Stimulated activated CD8-positive, alpha-beta memory T cell treated with anti-CD3 and anti-CD28 coated beads, Interleukin-12 subunit alpha, Interleukin-12 subunit beta, amount 100 ng/mL, for 1 hour (primary cell): ENCODE data around the gene MAPK14.

Experiments used
- DNase-seq: peaks from one replicate; pipeline ENCODE4 v3.0.0-alpha.2; 2020; ENCODE audit warnings: low read depth

The MAPK14 gene

GRCh38 chr6:36038120-36038876 is 10.7 kb downstream of the MAPK14 start:
- DNase-seq: no peak

DNA sequence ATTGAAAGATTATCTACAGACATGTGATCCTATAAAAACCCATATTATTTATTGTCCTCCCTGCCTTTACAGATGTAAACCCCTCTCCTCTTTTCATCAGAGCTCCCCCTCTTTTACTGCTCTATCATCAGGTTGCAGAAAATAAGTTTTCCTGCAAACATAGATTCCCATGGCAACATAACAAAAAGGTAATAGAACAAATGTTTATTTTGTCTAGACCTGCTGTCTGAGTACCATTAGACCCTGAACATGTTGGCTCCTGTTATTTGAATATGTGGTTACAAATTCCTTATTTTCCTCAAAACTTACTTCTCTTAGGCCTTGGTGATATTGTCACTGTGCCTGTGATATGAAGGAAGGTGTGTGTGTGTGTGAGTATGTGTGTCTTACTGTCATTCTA is 11.5 kb downstream of the MAPK14 start:
- DNase-seq: no peak

- DNase-seq: no peak
Measured at GRCh38 chr6:36040958-36041357, 13.3 kb downstream of the MAPK14 start.

GRCh38 chr6:36042618-36043260 is 15.1 kb downstream of the MAPK14 start:
- no peak for DNase-seq

DNA sequence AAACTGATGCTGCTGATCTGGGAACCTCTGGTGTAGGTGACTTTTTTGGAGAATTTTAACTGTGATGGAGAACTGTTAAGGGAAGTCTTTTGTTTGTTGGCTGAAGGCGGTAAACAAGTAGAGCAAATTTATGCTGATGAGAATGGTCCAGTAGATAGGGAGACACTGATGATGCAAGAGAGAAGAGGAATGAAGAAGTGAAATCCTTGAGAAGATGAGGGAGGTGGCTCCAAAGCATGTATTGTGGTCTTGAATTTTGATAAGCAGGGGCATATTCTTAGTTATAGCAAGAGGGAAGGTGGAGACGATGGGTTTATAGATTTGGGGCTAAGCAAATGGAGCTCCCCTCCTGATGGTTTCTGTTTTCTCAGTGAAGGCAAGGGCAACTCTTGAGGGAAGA is 22.0 kb downstream of the MAPK14 start:
- DNase-seq: no peak

- DNase-seq: no peak
Measured at GRCh38 chr6:36050305-36050704, 22.7 kb downstream of the MAPK14 start.

DNA sequence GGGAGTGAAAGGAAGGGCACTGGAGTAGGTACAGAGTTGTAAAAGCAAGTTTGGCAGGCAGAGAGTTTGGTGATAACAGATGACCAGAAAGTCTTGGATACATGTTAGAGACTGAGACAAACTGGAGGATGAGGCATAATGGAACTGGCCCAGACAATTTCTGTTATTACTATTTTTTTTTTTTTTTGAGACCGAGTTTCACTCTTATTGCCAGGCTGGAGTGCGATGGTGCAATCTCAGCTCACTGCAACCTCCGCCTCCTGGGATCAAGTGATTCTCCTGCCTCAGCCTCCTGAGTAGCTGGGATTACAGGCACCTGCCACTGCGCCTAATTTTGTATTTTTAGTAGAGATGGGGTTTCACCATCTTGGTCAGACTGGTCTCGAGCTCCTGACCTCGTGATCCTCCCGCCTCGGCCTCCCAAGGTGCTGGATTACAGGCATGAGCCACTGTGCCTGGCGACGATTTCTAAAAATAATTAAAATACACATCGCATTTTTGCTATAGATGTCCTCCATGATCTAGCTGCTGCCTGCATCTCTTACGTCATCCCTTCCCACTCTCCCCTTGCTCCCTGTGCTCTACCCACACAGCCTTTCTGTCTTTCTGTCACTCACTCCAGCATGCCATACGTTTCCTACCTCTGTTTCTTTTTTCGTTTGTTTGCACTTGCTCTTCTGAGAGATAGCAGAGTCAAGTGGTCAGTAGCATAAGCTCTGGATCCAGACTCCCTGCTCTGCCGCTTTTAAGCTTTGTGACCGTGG is 23.5 kb downstream of the MAPK14 start:
- no peak for DNase-seq

- no peak for DNase-seq
Measured at GRCh38 chr6:36052097-36052496, 24.5 kb downstream of the MAPK14 start.

DNA sequence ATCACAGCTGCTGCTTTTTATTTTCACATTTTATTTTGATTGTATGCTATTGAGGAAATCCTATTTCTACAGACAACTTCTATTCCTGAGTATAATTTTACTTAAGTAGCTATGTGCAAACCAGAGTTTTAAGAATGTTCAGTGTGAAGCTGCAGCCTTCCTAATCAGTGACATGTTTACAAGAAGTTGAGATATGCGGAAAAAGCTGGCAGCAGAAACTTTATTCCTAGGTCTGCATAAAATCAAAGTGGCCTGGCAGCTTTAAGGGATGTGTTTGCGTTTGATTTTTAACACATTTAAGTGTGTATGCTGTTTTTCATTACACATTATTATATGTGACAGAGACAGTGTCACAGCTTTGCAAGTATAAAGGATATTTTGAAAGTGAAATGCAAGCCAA is 26.3 kb downstream of the MAPK14 start:
- no peak for DNase-seq

GRCh38 chr6:36054415-36054814 is 26.8 kb downstream of the MAPK14 start:
- no peak for DNase-seq

- DNase-seq: no peak
Measured at GRCh38 chr6:36054956-36055355, 27.3 kb downstream of the MAPK14 start.

- no peak for DNase-seq
Measured at GRCh38 chr6:36056178-36056577, 28.6 kb downstream of the MAPK14 start.

DNA sequence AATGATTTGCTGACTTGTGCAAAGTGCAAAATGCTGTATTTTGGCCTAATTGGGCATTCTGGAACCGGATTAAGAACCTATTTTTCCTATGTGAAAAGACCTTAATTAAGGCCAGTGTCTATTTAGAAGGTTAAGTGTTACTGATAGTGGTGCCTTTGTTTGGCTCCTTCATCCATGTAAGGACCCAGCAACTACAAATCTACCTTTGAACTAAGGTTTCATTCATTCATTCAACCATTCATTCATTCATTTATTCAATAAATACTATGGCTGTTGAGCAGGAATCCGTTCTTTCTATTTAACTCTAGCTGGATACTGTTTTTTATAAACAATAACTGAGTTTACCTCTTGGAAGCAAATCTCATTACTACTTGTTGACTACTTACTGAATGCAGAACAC is 33.6 kb downstream of the MAPK14 start:
- DNase-seq: no peak

GRCh38 chr6:36062247-36062646 is 34.6 kb downstream of the MAPK14 start:
- no peak for DNase-seq

DNA sequence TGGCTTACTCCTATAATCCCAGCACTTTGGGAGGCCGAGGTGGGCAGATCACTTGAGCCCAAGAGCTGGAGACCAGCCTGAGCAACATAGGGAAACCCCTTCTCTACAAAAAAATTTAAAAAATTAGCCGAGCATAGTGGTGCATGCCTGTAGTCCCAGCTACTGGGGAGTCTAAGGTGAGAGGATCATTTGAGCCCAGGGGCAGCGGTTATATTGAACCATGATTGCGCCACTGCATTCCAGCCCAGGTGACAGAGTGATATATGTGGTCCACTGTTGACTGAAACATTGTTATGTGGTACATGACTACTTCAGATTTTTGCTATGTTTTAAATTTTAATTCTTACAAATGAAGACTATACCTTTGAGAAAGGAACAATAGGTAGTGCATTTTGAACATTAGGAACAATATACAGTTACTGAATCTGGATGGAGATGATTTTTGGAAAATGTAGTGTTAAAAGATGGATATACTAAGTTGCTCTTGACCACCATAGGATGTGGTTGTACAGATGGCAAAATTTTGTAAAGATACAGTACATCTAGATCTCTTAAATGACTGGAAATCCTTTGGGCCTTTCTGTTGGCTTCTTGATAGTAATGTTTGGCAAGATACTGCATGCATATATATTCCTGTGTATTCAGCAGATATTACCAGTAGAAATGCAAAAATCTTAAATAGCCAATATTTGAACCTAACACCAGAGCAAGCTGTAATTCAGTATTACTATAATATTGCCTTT is 35.9 kb downstream of the MAPK14 start:
- no peak for DNase-seq

GRCh38 chr6:36064770-36065396 is 37.3 kb downstream of the MAPK14 start:
- DNase-seq: no peak

- no peak for DNase-seq
Measured at GRCh38 chr6:36065916-36066315, 38.3 kb downstream of the MAPK14 start.

DNA sequence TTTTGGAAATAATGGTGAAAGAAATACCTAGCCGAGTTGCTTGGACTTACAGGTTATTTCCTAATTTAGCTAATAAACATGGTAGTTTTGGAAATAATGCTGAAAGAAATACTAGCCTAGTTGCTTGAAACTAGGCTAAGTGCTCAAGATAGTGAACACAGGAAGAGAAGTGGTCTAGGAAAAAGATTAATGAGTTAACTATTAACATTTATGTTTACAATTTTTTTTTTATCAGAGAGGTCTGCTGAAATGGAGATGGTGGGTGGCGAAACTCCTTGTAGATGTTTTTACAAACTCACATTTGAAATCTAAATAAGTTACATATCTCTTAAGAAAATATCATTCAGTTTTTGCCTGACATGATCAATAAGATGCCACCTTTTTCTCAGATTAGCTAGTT is 39.2 kb downstream of the MAPK14 start:
- no peak for DNase-seq

DNA sequence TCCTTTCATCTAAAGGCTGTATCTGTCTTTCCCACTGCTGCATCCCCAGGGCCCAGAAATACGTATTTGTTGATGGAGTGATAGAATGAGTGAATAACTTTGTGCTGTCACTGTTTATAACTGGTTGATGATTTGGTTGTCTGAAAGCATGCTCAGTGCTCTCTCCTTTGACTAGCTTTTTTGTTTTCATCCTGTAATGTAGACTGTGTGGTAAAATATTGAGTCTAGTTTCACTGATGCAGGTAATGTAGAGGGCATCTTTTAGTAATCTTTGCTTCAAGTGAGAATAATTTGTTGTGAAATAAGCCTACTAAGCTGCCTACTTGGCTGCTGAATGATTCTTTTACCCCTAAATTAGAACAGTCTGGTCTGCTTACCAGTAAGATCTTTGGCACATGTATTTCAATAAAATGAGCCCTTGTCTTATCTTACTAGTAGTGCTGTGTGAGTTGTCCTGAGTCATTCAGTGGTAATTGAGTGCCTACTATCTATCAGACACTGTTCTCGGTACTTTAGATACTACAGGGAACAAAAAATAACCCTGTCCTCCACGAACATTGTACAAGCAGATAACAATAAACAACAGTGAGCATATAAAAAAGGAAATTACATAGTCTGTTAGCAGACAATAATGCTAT is 39.9 kb downstream of the MAPK14 start:
- DNase-seq: no peak

DNA sequence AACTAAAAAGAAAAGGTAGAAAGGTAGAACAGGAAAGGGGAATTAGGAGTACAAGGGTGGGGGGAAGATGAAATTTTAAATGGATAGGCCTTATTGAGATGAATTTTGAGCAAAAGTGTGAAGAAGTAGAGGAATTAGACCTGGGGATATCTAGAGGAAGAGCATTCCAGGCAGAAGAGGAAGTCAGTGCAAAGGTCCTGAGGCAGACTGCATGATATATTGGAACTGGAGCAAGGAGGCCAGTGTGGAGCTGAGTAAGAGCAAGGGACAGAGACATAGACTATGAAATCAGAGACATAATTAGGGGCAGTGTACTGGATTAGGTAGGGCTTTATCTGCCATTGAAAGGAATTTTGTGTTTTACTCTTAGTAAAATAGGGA is 40.4 kb downstream of the MAPK14 start:
- DNase-seq: no peak

GRCh38 chr6:36068586-36068985 is 41.0 kb downstream of the MAPK14 start:
- DNase-seq: no peak

DNA sequence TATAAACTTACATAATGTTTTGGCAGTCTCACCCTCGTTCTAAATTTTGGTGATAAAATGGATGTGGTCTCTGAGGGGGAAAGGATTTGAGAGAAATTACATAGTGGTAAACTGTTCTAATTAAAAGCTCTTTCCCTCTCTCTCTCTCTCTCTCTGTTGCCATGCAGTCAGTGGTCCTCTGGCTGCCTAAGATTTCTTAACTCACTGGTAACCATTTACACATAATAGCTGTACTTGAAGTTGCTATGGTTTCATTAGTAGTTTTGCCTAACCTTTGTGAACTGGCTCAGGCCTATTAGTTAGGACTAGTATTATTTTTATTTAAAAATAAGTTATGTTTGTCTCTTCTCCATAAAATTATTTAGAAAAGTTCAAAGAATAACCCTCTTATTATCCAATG is 42.0 kb downstream of the MAPK14 start:
- no peak for DNase-seq
